KOPT-K1 (cell line): ENCODE measurements around the gene DMXL2.
"Not testable (repeated sequence)": the region's sequence is repeated elsewhere in the genome, so short reads cannot be mapped to it uniquely, and the experiment has no call there.

Source experiments
- H3K27ac ChIP-seq: fragments of 200-600 bp; sonication (generic); 2 replicates; pipeline ENCODE4 v1.5.1; 2016; ENCODE audit warnings: antibody characterized with exemption, mild to moderate bottlenecking, low read depth, low read length; ENCODE audit not compliant: poor library complexity, severe bottlenecking
- H3K36me3 ChIP-seq: fragments of 200-600 bp; sonication (generic); 2 replicates; pipeline ENCODE4 v1.5.1; 2017; ENCODE audit warnings: antibody characterized with exemption, mild to moderate bottlenecking, low read length, moderate library complexity; ENCODE audit not compliant: insufficient read depth
- H3K9me3 ChIP-seq: fragments of 200-600 bp; sonication (generic); 2 replicates; pipeline ENCODE4 v1.5.1; 2017; ENCODE audit warnings: antibody characterized with exemption, low read length, mild to moderate bottlenecking; ENCODE audit not compliant: insufficient read depth, poor library complexity, severe bottlenecking

The DMXL2 gene

DNA sequence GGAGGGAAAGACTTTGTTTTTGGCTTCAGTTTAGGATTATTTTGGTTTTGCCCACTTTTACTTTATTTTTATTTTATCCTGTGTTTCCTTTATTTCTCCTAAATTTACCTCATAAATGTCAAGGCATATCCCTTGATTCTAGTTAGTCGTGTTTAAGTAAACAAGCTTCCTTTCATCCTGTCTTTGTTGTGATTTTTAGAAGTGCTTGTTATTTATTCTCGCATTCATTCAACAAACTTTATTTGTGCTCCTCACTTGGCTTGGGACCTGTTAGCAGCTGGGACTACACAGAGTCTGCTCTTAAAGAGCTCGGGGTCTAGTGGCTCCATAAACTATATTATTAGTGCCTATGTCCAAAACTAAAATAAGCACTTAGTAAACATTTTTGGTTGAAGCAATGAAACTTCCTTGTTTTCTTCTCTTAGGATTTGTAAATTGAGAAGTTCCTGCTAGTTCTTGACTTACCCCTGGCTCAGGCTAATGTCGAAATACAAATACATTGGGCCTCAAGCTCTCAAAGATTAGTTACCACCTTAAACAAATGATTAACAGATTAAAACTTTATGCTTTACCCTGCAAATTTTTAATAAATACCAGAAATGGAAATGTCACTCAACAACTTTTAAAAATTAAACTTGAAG is 19.0 kb upstream of the DMXL2 start:
- Histone ChIP-seq H3K36me3 (no peaks in the 10 kb centered on the region), H3K27ac (no peak overlapping the region), H3K9me3 (no peaks in the 10 kb centered on the region)

DNA sequence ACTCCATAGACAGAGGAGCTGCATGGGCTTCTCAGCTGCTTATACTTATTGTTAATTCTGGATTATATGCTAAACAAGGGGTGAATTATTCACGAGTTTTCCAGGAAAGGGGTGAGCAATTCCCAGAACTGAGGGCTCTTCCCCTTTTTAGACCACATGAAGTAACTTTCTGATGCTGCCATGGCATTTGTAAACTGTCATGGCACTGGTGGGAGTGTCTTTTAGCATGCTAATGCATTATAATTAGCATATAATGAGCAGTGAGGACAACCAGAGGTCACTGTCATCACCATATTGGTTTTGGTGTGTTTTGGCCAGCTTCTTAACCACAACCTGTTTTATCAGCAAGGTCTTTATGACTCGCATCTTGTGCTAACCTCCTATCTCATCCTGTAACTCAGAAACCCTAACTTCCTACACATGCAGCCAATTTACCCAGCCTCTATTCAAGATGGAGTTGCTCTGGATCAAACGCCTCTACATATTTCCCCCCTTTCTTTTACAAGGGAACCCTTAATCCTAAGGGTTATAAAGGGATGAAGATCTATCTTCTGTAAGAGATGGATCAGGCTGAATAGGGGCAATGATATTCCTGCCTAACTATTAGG is 12.1 kb upstream of the DMXL2 start:
- no peak overlapping the region for H3K27ac ChIP-seq
- no peaks in the 10 kb centered on the region for H3K36me3 ChIP-seq
- H3K9me3 ChIP-seq: no peaks in the 10 kb centered on the region

DNA sequence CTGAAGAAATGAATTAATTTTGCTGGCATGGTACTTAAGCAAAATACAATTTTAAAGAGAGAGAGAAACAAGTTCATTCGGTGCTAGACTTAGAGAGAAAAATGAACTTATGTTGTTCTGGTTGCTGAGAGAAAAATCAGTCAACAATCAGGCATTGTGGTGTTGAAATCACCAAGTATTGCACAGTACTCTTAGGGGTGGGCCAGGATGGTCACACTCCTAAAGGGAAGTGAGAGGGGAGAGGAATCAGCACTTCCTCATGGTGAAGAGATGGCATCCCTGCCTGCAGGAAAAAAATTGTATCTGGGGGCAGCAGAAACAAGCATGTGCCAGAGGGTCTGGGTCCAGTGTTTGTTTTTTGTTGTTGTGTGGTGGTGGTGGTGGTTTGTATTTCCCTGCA is 7.0 kb upstream of the DMXL2 start:
- no peak overlapping the region for H3K27ac ChIP-seq
- H3K36me3 ChIP-seq: no peaks in the 10 kb centered on the region
- H3K9me3 ChIP-seq: no peaks in the 10 kb centered on the region

DNA sequence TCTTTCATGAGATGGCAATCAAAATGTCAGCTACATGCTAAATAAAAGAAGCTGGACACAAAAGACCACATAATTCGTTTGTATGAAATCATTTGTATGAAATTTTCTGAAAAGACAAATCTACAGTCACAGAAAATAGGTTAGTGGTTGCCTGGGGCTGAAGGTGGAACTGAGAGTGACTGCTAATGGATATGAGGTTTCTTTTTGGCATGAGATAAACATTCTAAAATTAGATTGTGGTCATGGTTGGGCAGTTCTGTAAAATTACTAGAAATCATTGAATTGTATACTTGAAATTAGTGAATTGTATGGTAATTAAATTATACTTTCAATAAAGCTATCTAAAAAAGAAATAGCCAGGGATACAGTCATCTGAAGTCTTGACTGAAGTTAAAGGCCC is 2.7 kb upstream of the DMXL2 start:
- no peaks in the 10 kb centered on the region for H3K9me3 ChIP-seq
- no peak overlapping the region for H3K27ac ChIP-seq
- no peaks in the 10 kb centered on the region for H3K36me3 ChIP-seq

DNA sequence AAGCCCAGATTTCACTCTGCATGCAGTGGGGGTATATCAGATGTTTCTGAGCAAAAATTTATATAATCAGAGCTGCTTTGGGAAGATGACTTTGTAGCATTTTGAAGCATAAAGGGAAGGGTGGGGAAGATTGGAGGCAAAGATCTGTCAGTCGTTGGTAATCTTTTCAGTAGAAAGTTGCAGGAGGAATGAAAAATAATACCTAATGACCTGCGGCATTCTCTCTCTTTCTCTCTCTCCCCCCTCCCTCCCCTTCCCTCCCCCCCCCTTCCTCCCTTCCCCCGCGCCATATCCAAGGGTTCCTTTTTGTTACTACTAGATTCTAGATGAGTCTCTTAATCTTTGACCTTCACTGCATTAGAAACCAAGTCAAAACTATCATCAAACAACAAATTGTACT is 1.5 kb upstream of the DMXL2 start:
- no peak overlapping the region for H3K27ac ChIP-seq
- no peaks in the 10 kb centered on the region for H3K36me3 ChIP-seq
- no peaks in the 10 kb centered on the region for H3K9me3 ChIP-seq

DNA sequence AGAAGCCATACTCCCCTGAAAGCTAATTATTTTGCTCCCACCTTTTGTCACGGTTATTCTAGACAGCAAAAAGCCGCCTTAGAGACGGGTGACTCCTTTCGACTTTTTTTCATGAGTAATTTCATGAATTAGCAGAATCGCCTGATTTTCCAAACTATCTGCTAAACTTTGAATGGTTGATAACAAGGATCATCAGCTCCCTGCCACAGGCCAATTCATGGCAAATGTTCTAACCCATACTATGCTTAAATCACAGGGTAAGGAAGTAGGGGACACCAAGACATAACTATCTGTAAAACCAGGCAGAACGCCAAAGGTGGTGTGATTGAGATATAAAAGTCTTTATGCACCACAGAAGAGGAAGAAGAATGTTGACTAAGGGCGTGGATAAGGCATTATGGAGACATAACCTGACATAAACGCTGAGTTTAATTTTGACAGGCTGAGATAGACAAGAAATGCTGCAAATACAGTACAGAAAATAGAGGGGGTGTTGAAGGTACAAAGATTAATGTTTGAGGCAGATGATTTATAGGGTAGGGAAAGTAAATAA is 891 bp upstream of the DMXL2 start:
- H3K36me3 ChIP-seq: no peaks in the 10 kb centered on the region
- H3K9me3 ChIP-seq: no peaks in the 10 kb centered on the region
- H3K27ac ChIP-seq: peak overlapping the region; percentile 72

DNA sequence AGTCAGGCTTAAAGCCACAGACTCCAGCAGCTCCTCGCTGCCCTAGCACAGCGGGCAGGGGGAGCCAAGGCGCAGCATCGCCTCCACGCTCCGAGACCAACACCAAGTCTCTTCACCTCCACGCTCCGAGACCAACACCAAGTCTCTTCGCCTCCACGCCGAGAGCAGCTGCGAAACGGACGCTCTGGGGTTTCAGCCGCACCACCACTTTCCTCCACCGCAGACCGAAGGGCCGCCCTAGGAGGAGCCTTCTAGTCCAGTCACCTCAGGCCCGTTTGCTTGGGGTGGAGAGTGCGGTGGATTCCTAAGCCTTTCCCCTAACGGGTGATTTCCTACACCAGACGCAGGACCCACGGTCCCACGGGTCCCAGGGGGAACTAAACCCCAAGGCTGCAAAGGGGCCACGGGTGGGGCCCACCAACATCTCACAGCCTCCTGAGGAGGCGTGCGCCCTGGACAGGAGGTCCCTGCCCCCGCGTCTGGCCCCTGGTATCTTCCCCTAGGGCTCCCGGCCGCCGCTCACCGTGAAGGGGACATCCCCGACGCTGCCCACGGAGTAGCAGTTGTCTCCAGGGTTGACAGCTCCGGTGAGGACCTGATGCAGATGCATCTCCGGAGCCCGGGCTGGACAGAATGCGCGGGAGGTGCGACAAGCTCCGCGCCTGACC is 501 bp downstream of the DMXL2 start:
- peak overlapping the region; percentile 72 for H3K27ac ChIP-seq
- no peaks in the 10 kb centered on the region for H3K36me3 ChIP-seq
- no peaks in the 10 kb centered on the region for H3K9me3 ChIP-seq

DNA sequence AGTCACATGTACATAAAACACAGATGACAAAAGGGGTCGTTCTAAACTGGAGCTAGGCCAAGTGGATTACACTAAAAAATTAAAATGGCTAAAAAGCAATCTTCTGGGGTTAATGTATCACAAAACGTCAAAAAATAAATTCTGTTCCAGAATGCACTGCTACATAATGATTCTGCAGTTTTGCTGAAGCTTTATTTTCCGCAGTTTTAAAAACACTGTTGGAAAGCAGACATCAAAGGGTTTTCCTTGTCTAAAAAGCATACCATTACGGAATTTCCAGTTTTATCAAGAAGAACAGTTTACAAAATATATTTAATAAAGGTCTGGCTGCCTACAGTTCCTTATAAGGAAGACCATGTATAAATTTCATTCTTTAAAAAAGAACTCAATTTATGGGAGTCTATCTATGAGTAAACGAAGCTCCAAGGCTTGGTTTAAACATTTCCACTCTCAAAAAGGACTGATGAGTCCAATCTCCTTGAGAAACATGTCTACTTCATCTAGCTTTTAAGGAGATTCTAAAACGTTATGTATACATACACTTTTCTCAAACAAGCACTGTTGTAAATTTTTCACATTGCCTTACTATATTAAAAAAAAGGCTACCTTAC is 1.3 kb downstream of the DMXL2 start:
- no peaks in the 10 kb centered on the region for H3K9me3 ChIP-seq
- no peaks in the 10 kb centered on the region for H3K36me3 ChIP-seq
- peak overlapping the region; percentile 72 for H3K27ac ChIP-seq

DNA sequence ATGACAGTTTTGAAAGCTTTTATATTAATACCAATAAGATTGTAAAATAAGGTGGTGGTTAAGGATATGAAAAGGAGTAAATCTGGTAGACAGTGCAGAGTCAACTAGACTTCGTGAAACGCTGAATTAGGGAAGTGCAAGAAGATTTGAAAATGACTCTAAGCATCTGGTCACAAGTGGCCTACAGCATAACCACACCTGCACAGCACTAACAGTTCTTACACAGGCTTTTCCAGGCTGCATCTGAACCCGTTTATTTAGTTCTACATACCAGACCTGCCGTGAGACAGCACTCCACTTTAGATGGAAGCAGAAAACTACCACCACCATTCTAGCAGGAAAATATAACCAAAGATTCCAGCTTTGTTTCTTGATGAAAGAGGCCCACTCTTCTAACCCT is 1.9 kb downstream of the DMXL2 start:
- H3K9me3 ChIP-seq: no peaks in the 10 kb centered on the region
- no peaks in the 10 kb centered on the region for H3K36me3 ChIP-seq
- H3K27ac ChIP-seq: peak overlapping the region; percentile 34

DNA sequence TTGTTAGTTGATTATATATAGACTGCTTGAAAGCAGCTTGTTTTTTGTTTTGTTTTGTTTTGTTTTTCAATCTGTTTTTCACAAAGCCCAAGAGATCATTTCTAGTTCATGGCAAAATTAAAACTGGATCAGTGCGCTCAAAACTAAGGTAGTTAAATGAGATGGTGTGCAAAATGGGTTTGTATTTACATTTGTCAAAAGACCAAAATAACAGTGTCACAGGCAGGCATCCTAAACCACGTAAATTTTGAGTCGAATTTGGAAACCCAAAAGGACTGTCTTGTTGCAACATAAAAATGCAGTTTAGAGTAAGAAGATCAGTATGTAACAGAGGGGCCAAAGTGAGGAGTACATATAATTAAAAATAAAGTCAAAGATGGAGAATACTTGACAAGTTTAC is 2.4 kb downstream of the DMXL2 start:
- no peak overlapping the region for H3K27ac ChIP-seq
- H3K36me3 ChIP-seq: no peaks in the 10 kb centered on the region; the same call in 1 of the 2 replicates
- no peaks in the 10 kb centered on the region for H3K9me3 ChIP-seq

DNA sequence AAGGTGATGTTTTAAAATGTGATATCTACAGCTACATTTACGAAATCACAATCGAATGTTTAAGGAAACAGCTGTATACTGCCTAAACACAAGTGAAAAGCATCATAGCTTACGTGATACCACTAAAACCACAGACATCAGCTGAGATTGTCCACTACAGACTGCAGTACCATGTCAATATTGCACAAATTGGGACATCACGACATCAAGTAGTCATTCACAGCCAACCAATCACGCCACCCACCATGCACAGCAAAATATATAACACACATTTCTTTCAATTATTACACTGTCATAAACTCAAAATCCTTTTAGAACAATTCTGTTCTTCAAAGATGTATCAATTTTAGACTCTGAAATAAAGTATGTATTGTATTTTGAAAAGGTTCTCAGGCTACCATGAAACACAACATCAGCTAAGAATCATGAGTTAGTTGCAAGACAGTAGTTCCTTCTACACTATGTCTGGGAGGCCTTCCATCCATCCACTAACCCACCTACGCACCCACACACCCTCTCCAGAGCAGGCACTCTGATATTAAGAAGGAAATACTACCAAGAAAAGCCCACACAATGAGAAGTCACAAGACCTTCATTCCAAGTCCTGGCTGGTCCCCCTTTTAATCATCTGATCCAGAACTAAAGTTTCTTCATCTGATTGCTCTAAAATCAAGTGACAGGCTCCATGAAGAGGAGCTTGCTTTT is 3.1 kb downstream of the DMXL2 start:
- no peaks in the 10 kb centered on the region for H3K9me3 ChIP-seq
- H3K36me3 ChIP-seq: no peaks in the 10 kb centered on the region; the same call in 1 of the 2 replicates
- H3K27ac ChIP-seq: no peak overlapping the region

DNA sequence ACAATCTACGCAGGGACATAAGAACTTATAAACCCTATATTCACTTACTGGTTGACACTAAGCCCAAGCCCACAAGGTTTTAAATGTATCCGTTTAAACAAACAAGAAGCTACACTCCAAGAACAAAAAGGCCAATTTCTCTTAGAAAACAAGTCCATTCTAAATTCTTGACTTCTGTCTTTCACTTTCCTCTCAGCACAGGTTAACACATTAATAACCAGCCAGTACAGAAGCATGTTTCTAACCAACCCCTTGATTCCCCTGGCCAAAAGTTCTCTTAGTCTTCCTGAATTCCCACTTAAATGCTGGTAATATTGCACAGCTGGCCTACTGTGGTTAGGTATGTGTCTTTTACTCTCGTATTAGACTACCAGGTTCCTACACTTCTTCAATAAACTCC is 4.7 kb downstream of the DMXL2 start:
- Histone ChIP-seq H3K36me3 (no peaks in the 10 kb centered on the region; the same call in 1 of the 2 replicates), H3K27ac (no peak overlapping the region), H3K9me3 (peaks cover 12% of the 10 kb centered on the region)

DNA sequence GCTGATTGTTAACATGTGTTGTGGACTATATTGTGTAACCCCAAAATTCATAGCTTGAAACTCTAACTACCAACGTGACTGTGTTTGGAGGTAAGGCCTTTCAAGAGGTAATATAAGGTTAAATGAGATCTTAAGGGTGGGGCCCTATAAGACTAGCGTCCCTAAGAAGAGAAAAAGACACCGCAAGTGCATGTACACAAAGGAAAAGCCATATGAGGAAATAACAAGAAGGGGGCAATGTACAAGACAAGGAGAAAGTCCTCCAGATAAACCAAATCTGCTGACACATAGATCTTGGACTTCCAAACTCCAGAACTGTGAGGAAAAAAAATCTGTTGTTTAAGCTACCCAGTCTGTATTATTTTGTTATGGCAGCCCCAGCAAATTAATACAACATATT is 8.6 kb downstream of the DMXL2 start:
- H3K9me3 ChIP-seq: peaks cover 21% of the 10 kb centered on the region
- H3K27ac ChIP-seq: no peak overlapping the region

DNA sequence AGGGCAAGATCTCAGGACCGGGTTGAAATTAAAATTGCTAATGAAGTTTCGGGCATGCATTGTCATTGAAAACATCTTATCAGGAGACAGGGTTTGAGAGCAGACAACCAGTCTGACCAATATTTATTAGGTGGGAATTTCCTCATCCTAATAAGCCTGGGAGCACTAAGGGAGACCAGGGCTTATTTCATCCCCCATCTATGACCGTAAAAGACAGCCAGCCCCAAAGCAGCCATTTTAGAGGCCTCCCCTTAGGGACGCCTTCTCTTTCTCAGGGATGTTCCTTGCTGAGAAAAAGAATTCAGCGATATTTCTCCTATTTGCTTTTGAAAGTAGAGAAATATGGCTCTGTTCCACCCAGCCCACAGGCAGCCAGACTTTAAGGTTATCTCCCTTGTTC is 9.9 kb downstream of the DMXL2 start:
- H3K9me3 ChIP-seq: peaks cover 21% of the 10 kb centered on the region
- not testable (repeated sequence) for H3K27ac ChIP-seq, H3K36me3 ChIP-seq

More for the DNA sequence above, 8.6 kb downstream of the DMXL2 start:
- no peaks in the 10 kb centered on the region; the same call in 1 of the 2 replicates for H3K36me3 ChIP-seq

DNA sequence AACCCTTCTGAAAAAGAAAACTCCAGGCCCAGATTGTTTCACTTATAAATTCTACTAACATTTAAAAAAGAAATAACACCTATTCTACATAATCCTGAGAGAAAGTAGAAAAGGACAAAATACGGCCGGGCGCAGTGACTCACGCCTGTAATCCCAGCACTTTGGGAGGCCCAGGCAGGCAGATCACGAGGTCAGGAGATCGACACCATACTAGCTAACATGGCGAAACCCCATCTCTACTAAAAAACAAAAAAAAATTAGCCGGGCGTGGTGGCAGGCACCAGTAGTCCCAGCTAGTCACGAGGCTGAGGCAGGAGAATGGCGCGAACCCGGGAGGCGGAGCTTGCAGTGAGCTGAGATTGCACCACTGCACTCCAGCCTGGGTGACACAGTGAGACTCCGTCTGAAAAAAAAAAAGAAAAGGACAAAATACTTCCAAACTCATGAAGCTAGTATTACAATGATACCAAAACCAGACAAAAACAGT is 19.1 kb downstream of the DMXL2 start:
- H3K36me3 ChIP-seq, H3K27ac ChIP-seq, H3K9me3 ChIP-seq: not testable (repeated sequence)
